Endothelial cell of umbilical vein (primary cell): ENCODE data around the gene GOLIM4. TPM values are rescaled to one million over a fixed set of nuclear protein-coding genes. Genes with fewer than 3 reads are reported as not detected.

Experiments used
- BruUV-seq: library from RNA; stranded (reverse); fragments of 400-500 nt; replicated peaks from 2 replicates; lab custom pipeline; 2021; lab: Mats Ljungman, UMichigan
- CTCF ChIA-PET: fragments of 300-600, 350-600 bp; sonication (Branson Sonifier 250); formaldehyde crosslinking; loops from one replicate; lab custom pipeline; 2021; ENCODE audit warnings: antibody characterized with exemption, inconsistent platforms; lab: Charles Lee
- POLR2A ChIA-PET: fragments of 300-600, 350-600 bp; sonication (Branson Sonifier 250); formaldehyde crosslinking; loops from one replicate; lab custom pipeline; 2021; ENCODE audit warnings: antibody characterized with exemption, inconsistent platforms; lab: Charles Lee
- DNase-seq: peaks from one replicate; pipeline ENCODE4 v3.0.0-alpha.2; 2011; ENCODE audit warnings: low read depth, low spot score
- FAIRE-seq: peaks from 2 replicates; lab custom pipeline; 2011; peaks lifted over from hg19 to GRCh38; lab: Jason Lieb, UNC
- H2AFZ ChIP-seq: 2 replicates; pipeline ENCODE4 v1.6.0; 2012; ENCODE audit warnings: low read depth, low read length, control low read depth, inconsistent platforms
- H3K27ac ChIP-seq: 2 replicates; pipeline ENCODE4 v1.5.1; 2011; ENCODE audit warnings: low read depth, mild to moderate bottlenecking, control low read depth, low read length, moderate library complexity; ENCODE audit not compliant: insufficient read depth
- H3K27me3 ChIP-seq, 2 experiments: 2 replicates each; pipeline versions ENCODE4 v1.6.0 to v1.6.1; 2011; ENCODE audit warnings: low read length in 2 of 2, mixed read lengths in 1 of 2; ENCODE audit not compliant: control insufficient read depth in 2 of 2, insufficient read depth in 2 of 2
- H3K36me3 ChIP-seq, 2 experiments: 2 replicates in 1 of 2; 3 replicates in 1 of 2; pipeline ENCODE4 v1.5.1; 2011; ENCODE audit warnings: low read length in 2 of 2, mild to moderate bottlenecking in 1 of 2, moderate library complexity in 1 of 2; ENCODE audit not compliant: control insufficient read depth in 2 of 2, insufficient read depth in 2 of 2; ENCODE audit errors: extremely low read depth in 1 of 2
- H3K4me1 ChIP-seq: 3 replicates; pipeline ENCODE4 v1.5.1; 2011; ENCODE audit warnings: mild to moderate bottlenecking, low read length; ENCODE audit not compliant: control insufficient read depth, insufficient read depth; ENCODE audit errors: extremely low read depth
- H3K4me2 ChIP-seq: 2 replicates; pipeline ENCODE4 v1.6.1; 2011; ENCODE audit warnings: low read length, control low read depth, mixed read lengths; ENCODE audit not compliant: insufficient read depth
- H3K4me3 ChIP-seq, 3 experiments: fragments of 200-600 bp in 1 of 3; sonication (generic), shearing (Covaris generic) in 1 of 3; replicated peaks in 1 of 3; 2 replicates each; pipeline ENCODE4 v1.5.1; 2011 to 2016; ENCODE audit warnings: control low read depth in 3 of 3, low read length in 3 of 3, mild to moderate bottlenecking in 2 of 3, inconsistent platforms in 1 of 3, low read depth in 1 of 3, moderate library complexity in 1 of 3; ENCODE audit not compliant: insufficient read depth in 1 of 3
- H3K79me2 ChIP-seq: 2 replicates; pipeline ENCODE4 v1.6.0; 2012; ENCODE audit warnings: low read length, inconsistent platforms; ENCODE audit not compliant: control insufficient read depth, insufficient read depth
- H3K9ac ChIP-seq: replicated peaks from 2 replicates; pipeline ENCODE3; 2011; ENCODE audit warnings: low read length, control low read depth; ENCODE audit not compliant: insufficient read depth; ENCODE audit errors: extremely low read depth
- H3K9me1 ChIP-seq: replicated peaks from 3 replicates; pipeline ENCODE4 v1.6.0; 2011; ENCODE audit warnings: mild to moderate bottlenecking, low read length; ENCODE audit not compliant: control insufficient read depth, insufficient read depth; ENCODE audit errors: extremely low read depth
- H3K9me3 ChIP-seq: replicated peaks from 2 replicates; pipeline ENCODE4 v1.5.1; 2012; ENCODE audit warnings: low read length, inconsistent platforms; ENCODE audit not compliant: control insufficient read depth, insufficient read depth
- H4K20me1 ChIP-seq: replicated peaks from 2 replicates; pipeline ENCODE3; 2011; ENCODE audit warnings: mild to moderate bottlenecking, low read length; ENCODE audit not compliant: control insufficient read depth, insufficient read depth; ENCODE audit errors: extremely low read depth
- CTCF ChIP-seq, 2 donors: IDR thresholded peaks; 1 replicate in 1 of 2; 2 replicates in 1 of 2; pipeline ENCODE4 v1.5.1; 2011; ENCODE audit warnings: low read length in 2 of 2, mild to moderate bottlenecking in 2 of 2, moderate library complexity in 2 of 2, control low read depth in 1 of 2, inconsistent platforms in 1 of 2, low read depth in 1 of 2; ENCODE audit not compliant: insufficient read depth in 1 of 2; ENCODE audit errors: extremely low read depth in 1 of 2
- EZH2 ChIP-seq: IDR thresholded peaks from 2 replicates; pipeline ENCODE4 v1.6.1; 2012; ENCODE audit warnings: borderline replicate concordance, low read depth, mild to moderate bottlenecking, moderate library complexity, low read length, inconsistent platforms; ENCODE audit not compliant: severe bottlenecking
- FOS ChIP-seq: IDR thresholded peaks from 2 replicates; pipeline ENCODE4 v1.6.1; 2011; ENCODE audit warnings: mild to moderate bottlenecking, low read length, moderate library complexity, borderline replicate concordance; ENCODE audit not compliant: insufficient read depth
- GATA2 ChIP-seq: IDR thresholded peaks from 2 replicates; pipeline ENCODE4 v1.7.0; 2011; ENCODE audit warnings: low read depth, mild to moderate bottlenecking, moderate library complexity, mixed read lengths, low read length; ENCODE audit not compliant: insufficient read length, insufficient read depth
- MAX ChIP-seq: IDR thresholded peaks from 2 replicates; pipeline ENCODE4 v1.6.1; 2011; ENCODE audit not compliant: insufficient read depth, insufficient read length
- POLR2A ChIP-seq: IDR thresholded peaks from 2 replicates; pipeline ENCODE4 v1.6.1; 2012; ENCODE audit warnings: low read depth, mild to moderate bottlenecking, control low read depth, low read length
- dilution Hi-C: fragments of 300-500 bp; cut with MboI; formaldehyde crosslinking; loops from one replicate; pipeline ENCODE4 v1.15.0; 2019; ENCODE audit warnings: low sequenced_read_pairs; ENCODE audit not compliant: extremely low pct_ligation_motif_present
- intact Hi-C: fragments of 100-400 bp; cut with micrococcal nuclease; formaldehyde crosslinking; loops from one replicate; pipeline ENCODE4 v1.10.0; 2022
- polyA plus RNA-seq, 4 experiments: library from polyadenylated mRNA; depleted of rRNA in 3 of 4; stranded (reverse) in 3 of 4; unstranded in 1 of 4; fragments of >200 nt; gene quantifications; 2 replicates each; pipeline versions ENCODE4 v1.2.1 to v1.2.3, GENCODE V29; 2011 to 2012; ENCODE audit warnings: missing spikeins in 1 of 4
- total RNA-seq: library from RNA; stranded (reverse); gene quantifications from 2 replicates; pipeline ENCODE4 v1.2.3, GENCODE V29; 2021

Gene GOLIM4
- total and polyA plus RNA-seq, 2 donors (not counting 3 experiments of a cell fraction or from before 2014, with no cell fraction given) = 11.7 to 40.8 TPM

GRCh38 chr3:168138421-168138820, 42.7 kb upstream of the GOLIM4 start:
- ChIA-PET CTCF (interaction anchor here (0.8 kb wide), 1 partner anchor 9 kb away, joined by 3 read pairs; no protein-coding TSS in a partner anchor), POLR2A (no interaction called here)
- Histone ChIP-seq H3K4me2 (no peak overlapping the region), H3K27me3 (peaks cover 0 to 2% of the 10 kb centered on the region in 2 experiments), H3K9me3 (no peaks in the 10 kb centered on the region), H3K9me1 (no peaks in the 10 kb centered on the region), H3K4me3 (no peak overlapping the region), H3K9ac (no peak overlapping the region), H2AFZ (no peak overlapping the region), H3K27ac (no peak overlapping the region), H3K79me2 (no peaks in the 10 kb centered on the region), H4K20me1 (no peaks in the 10 kb centered on the region), H3K4me1 (no peaks in the 10 kb centered on the region), H3K36me3 (no peaks in the 10 kb centered on the region)
- no peak for DNase-seq
- dilution Hi-C loops = no loop called here
- intact Hi-C loops = no loop called here
- BruUV-seq = no TSS peak
- TF ChIP-seq MAX (no peak), POLR2A (no peak), CTCF (IDR thresholded peaks at IDR 0.05; ENCODE audit: extremely low read depth in 1 of 2, insufficient read depth in 1 of 2, low read depth in 1 of 2, low read length in 2 of 2) (no peak), GATA2 (no peak), EZH2 (no peak), FOS (no peak)
- no peak for FAIRE-seq
